ENCODE measurements around the gene INSRR.

INSRR gene

GRCh38 chr1:156848461-156849150 is 10.3 kb downstream of the INSRR start:
- DNase-seq (ENCODE audit: low spot score) = peak; percentile 84

DNA sequence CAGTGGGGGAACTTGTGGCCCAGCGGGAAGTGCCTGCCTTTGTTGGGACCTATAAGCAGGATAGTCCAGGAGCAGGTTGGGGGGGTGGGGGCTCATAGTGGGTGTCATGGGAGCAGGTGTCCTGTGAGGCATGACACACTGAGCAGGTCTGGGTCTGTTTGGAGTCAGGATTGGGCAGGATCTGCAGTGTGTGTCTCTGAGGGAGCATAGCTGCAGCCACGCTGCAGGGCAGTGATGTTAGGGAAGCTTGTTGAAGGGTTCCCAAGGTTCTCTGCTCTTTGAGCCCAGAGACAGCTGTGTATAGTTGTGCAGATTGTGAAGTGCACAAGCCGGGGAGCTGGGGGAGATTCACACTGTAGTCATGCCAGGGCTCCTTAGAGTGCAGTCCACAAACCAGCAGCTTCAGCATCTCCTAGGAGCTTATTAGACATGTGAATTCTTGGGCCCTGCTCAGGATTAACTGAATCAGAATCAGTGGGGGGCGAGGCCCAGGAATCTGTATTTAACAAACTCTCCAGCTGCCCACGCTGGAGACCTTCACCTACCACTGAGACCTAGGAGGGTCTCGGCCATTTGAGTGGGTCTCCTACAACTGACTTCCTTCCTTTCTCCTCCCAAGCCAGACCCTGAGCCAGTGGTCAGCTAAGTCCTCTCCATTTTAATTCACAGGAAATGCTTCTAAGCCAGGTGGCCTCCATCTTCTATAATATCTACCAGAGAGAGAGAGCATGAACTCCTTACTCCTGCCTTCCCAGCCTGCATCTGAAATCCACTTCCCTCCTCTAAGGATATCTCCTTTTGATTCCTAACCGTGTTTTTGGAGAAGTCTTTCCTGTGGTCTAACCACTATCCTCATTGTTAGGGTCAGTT is 11.1 kb downstream of the INSRR start:
- DNase-seq (ENCODE audit: low spot score) = no peak

DNA sequence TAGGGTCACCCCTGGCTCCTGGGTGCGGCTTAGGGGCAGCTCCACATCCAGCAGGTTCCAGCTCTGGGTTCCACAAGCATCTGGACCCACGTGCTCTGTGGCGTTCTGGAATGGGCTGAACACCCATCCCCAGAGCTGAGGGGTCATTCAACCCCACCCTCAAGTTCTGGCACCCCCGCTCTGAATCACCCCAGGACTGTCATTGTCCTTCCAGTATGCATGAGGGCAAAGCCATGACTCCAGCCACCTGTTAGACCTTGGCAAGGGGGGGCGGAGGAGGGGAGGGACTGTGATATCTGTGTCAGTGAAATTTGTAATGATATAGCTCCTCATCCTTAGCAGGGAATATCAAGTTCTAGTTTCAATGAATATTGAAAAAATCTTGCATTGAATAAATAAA is 12.3 kb downstream of the INSRR start:
- no peak for DNase-seq (ENCODE audit: low spot score)

DNA sequence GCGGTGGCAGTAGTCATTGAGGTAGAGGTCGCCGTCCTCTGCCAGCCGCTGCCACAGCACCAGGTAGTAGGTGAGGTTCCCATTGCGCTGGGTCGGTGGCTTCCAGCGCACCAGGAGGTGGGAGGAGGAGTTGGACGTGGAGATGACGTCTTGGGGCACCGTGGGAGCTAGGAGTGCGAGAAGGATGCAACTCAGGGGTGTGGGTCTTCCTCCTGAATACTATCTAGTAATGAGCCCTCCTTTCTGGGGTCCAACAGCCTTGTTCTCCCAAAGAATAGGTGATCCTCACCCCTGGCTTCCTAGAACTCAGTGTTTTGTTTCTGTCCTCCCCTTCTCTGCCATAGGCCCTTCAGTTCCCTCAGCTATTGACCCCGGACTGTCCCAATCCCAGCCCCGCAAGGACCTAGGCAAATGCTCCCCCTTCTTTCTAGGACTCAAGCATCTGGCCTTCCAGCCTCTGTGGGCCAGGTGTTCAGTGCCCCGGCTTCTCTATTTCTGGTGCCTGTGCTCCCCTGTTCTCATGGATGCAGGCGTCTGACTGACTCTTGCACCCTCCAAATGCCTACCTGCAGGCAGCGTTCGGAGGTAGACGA is 12.9 kb downstream of the INSRR start:
- no peak for DNase-seq (ENCODE audit: low spot score)

DNA sequence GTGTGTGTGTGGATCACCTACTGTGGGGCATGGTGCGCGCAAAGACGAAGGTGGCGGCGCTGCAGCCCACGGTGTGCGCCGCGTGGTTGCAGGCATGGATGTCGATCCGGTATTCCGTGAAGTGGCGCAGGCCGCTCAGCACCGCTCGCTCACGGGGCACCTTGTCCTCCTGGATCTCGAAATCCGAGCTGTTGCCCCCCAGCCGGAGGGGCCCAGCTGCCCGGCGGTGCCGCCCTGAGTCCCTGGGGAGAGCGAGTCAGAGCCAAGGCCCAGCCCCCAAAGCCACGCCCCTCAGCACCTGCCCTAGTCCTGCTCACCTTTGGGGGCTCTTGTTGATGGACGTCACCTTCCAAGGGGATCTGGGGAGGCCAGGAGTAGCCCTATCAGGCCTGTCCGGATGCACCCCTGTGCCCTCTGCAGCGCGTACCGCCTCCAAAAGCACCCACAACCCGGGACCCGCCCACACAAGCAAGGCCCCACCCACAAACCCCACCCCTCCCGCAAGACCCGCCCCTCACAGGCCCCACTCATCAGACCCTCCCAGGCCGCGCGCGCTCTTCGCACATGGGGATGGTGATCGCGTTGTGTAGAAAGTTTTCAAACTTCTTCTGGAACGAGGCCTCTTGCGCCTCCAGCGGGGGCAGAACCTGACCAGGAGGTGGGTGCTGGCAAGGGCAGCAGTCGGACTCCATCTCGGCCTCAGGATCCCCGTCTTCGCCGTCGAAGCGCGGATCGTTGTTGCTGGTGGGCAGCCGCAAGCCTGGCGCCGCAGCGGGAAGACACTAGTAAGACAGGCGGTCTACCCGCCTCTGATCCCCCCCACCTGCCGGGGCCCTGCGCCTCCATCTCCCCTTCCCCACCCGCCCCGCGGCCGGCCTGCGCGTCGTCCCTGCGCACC is 13.6 kb downstream of the INSRR start:
- DNase-seq (ENCODE audit: low spot score) = peak; percentile 75

DNA sequence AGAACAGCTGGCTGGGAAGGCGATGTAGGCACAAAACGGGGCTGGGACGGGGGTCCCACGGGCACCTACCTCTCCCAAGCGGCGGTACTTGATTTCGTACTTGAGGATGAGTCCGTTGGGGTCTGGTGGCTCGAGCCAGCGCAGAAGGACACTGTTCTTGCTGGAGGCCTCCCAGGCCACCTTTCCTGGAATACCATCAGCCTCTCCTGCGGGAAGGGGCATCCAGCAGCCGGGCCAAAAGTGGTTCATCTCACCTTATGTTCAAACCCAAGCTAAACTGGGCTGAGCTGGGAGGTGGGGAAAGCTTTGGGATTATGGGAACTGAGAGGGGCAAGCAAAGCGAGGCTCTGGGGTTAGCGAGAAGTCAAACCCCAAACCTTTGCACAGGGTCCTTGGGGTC is 14.3 kb downstream of the INSRR start:
- no peak for DNase-seq (ENCODE audit: low spot score)

- DNase-seq (ENCODE audit: low spot score) = no peak
Observed at GRCh38 chr1:156844102-156844501, 14.8 kb downstream of the INSRR start.

GRCh38 chr1:156842618-156843300 is 16.2 kb downstream of the INSRR start:
- no peak for DNase-seq (ENCODE audit: low spot score)

DNA sequence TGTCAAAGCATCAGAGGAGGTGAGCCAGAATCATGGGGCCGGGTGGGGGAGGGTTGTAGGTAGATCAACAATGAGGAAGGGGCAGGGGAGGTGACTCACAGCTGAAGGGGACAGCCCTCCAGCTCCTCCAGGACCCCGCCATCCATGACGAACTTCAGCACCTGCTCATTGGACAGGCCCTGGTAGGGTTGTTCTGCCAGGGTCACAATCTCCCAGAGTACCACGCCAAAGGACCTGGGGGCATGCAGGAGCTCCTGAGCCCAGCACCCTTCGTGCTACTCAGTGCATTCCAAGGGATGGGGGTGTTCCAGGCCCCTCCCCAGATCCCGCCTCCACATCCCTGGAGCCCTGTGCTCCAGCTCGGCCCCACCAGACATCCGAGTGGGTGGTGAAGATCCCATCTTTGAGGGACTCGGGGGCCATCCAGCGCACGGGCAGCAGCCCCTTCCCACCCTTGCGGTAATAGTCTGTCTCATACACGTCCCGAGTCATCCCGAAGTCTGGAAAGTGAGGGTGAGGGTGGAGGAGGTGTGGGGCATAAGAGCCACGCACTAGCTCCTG is 17.5 kb downstream of the INSRR start:
- peak; percentile 51 for DNase-seq (ENCODE audit: low spot score)

DNA sequence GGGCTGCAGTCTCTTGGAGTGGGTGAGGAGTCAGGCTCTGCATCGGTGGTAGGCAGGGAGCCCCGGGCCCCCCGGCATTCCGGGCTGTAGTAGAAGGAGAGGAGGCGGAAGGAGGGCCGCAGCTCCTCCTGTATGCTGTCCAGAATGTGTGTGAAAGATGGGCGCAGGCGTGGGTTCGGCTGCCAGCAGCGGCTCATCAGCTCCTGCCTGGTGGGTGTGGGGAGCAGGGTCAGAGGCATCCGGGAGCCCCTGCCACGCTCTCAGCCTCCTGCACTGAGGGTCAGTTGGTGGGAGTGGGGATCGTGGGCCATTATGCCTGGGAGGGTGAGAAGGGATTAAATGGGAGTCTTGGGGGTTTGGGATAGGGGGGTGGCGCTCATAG is 18.0 kb downstream of the INSRR start:
- no peak for DNase-seq (ENCODE audit: low spot score)

DNA sequence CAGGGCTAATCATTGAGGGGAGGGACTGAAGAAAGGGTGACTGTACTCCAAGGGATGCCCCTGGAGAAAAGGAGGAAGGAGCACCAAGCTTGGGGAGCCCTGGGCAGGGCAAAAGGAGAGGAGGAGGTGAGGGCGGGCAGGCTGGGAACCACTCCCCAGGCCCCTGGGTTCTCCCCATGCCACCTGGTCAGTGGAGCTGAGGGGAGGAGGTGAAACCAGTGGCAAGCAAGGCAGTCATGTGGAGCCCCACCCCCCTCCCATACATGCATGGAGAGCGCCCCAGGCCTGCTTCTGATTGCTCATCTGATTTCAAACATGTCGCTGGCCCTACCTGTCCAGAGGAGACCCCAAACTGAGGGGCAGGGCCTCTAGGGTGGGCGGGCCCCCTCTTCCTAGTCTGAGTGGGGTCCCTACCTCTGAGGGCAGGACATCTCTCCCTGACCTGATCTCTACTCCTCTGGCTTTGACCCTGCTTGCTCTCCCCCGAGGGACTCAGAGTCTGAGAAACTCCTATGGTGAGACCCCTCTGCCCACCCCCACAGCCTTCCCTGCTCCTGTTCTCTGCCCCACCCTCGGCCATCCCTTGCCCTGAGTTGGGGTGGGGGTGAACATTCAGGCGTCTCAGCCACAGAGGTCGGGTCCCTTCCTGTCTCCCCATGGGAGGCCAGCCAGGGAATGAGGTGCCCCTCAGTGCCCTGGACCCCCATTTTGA is 18.6 kb downstream of the INSRR start:
- DNase-seq (ENCODE audit: low spot score) = no peak

GRCh38 chr1:156839426-156840109 is 19.3 kb downstream of the INSRR start:
- DNase-seq (ENCODE audit: low spot score) = no peak

- peak; percentile 88 for DNase-seq (ENCODE audit: low spot score)
Observed at GRCh38 chr1:156838972-156839371, 19.9 kb downstream of the INSRR start.

DNA sequence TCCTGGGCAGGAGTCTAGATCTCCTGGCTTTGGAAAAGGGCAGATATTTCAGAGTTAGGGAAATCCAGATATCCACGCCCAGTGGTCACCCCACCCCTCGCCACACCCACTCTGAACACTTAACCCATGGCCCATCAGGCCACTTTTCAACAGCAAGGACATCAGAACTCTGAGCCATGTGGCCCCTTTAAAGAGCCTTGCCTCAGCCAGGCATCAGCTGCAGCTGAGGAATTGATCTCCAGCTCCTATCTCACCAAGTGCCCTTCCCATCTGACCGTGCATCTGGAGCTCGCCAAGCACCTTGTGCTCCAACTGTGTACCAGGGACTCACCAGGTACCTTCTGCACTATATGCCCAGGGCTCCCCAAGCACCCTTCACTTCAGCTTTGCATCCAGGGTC is 22.0 kb downstream of the INSRR start:
- DNase-seq (ENCODE audit: low spot score) = no peak

GRCh38 chr1:156836041-156836654 is 22.8 kb downstream of the INSRR start:
- no peak for DNase-seq (ENCODE audit: low spot score)

DNA sequence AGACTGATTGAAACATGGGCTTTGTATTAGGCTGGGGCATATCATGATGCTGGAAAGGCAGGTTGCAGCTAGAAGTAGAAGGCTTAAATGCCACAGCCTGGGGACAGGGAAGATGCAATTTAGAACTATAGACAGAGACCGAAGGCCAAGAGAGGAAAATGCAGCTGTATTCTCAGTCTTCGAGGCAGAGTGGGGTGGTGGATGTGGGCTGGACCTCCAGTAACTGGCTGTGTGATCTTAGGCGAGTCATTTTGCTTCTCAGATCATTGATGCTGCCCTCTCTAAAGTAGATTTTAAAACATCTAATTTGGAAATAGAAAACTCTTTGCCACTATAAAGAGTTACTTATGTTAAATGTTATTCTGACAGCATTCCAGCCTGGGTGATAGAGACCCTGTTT is 24.6 kb downstream of the INSRR start:
- no peak for DNase-seq (ENCODE audit: low spot score)

DNA sequence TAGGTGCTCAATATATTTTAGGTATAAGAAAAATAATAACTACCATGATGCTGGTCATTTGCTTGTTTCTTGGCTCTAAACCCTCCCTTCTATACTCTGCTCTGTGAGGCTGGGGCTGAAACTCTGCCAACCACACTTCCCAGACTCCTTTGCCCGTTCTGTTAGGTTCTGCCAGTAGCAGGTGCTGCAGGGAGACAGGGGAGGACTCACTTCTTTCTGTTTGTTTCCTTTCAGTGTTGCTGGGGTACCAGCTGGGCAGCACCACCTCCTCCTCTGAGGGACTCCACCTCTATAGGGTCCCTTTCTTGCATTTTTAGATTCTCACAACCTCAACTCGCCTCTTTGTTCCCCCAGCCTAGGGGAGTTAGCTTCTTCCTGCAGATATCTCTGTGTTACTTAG is 25.3 kb downstream of the INSRR start:
- DNase-seq (ENCODE audit: low spot score) = no peak

DNA sequence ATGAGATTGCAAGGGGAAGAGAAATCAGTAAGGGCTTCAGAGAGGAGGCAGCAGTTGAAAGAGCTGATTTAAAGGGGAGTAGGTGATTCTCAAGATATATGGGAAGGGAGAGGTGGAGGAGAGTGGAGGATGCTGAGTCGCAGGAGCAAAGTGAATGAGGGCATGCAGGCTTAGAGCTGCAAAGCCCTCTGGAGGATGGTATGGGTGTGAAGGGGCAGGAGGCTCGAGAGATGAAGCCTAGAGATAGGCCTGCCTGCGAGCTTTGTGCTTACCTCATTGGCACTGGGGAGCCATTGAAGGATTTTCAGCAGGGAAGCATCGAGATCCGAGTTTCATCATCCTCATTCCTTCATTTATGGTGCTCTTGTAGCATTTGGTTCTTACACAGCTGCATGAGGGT is 26.5 kb downstream of the INSRR start:
- DNase-seq (ENCODE audit: low spot score) = no peak

DNA sequence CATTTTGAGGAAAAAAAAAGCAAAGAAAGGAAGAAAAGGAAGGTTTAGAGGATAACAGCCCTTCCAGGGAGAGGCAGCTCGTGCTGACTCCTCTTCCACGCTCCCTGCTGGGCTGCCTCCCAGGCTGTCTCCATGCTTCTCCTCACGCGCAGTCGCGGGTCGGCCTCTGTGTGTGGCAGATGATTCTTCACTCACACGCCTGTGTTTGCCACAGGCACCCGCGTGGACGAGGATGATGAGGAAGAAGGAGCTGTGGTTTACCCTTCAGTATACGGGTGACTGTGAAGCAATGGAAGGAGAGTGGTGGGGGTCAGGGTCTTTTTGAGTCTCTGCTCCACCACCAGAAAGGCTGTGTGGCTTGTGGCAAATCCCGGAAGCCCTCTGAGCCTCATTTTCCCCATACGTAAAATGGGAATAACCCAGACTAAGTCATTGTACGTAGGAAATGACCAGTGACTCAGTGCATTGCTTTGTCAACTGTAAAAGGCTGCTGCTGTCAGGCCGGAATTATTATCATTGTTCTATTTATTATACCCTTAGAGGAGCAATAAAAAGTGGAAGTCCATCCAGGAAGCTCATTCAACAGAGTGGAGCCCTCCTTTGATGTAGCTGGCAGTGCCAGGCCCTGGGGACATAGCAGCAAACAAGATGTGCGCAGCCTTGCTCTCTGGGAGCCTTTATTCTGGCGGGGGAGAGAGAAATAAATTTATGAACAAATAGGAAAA is 30.4 kb downstream of the INSRR start:
- DNase-seq (ENCODE audit: low spot score) = no peak

Data from iPS-NIHi11 (cell line).